IPS-18c (cell line): ENCODE data around the gene PFN3.
"Not testable (repeated sequence)": the region's sequence is repeated elsewhere in the genome, so short reads cannot be mapped to it uniquely, and the experiment has no call there.

ENCODE experiments used
- H3K4me3 ChIP-seq: 2 replicates; pipeline ENCODE4 v1.7.0; 2013; ENCODE audit warnings: low read depth, mild to moderate bottlenecking, low read length, moderate library complexity; ENCODE audit not compliant: insufficient read depth
- H3K9me3 ChIP-seq: one replicate; pipeline ENCODE4 v1.6.1; 2013; ENCODE audit warnings: mild to moderate bottlenecking, low read length, moderate library complexity; ENCODE audit not compliant: control insufficient read depth, insufficient read depth

PFN3 gene

GRCh38 chr5:177361418-177362291, 38.8 kb downstream of the PFN3 start:
- H3K4me3 ChIP-seq, result no peak overlapping the region
- H3K9me3 ChIP-seq, result no peaks in the 10 kb centered on the region

GRCh38 chr5:177360740-177361139, 39.7 kb downstream of the PFN3 start:
- not testable (repeated sequence) for H3K4me3 ChIP-seq, H3K9me3 ChIP-seq

GRCh38 chr5:177359860-177360259, 40.6 kb downstream of the PFN3 start:
- H3K9me3 ChIP-seq, result no peaks in the 10 kb centered on the region
- H3K4me3 ChIP-seq, result no peak overlapping the region

GRCh38 chr5:177359451-177359851, 41.0 kb downstream of the PFN3 start:
- H3K4me3 ChIP-seq, result no peak overlapping the region
- H3K9me3 ChIP-seq, result no peaks in the 10 kb centered on the region

GRCh38 chr5:177358370-177358819, 42.1 kb downstream of the PFN3 start:
- H3K4me3 ChIP-seq, result no peak overlapping the region

GRCh38 chr5:177357459-177358351, 42.8 kb downstream of the PFN3 start, which contains the start of gene RGS14:
Gene RGS14 (plus strand): TSS chr5:177357924. CDS start chr5:177358025, 101 bp downstream.
- no peaks in the 10 kb centered on the region for H3K9me3 ChIP-seq
- H3K4me3 ChIP-seq, result no peak within 1 kb of the TSS

More at GRCh38 chr5:177358370-177358819, 42.1 kb downstream of the PFN3 start:
- no peaks in the 10 kb centered on the region for H3K9me3 ChIP-seq

- Histone ChIP-seq H3K9me3 (no peaks in the 10 kb centered on the region), H3K4me3 (no peak overlapping the region)
Observed at GRCh38 chr5:177357146-177357458, 43.4 kb downstream of the PFN3 start.

GRCh38 chr5:177356746-177357145, 43.7 kb downstream of the PFN3 start:
- Histone ChIP-seq H3K4me3 (no peak overlapping the region), H3K9me3 (no peaks in the 10 kb centered on the region)

GRCh38 chr5:177355868-177356168, 44.6 kb downstream of the PFN3 start:
- Histone ChIP-seq H3K9me3 (no peaks in the 10 kb centered on the region), H3K4me3 (no peak overlapping the region)

- Histone ChIP-seq H3K4me3 (no peak overlapping the region), H3K9me3 (no peaks in the 10 kb centered on the region)
Observed at GRCh38 chr5:177355162-177355867, 45.1 kb downstream of the PFN3 start.

- H3K9me3 ChIP-seq, result no peaks in the 10 kb centered on the region
- no peak overlapping the region for H3K4me3 ChIP-seq
Observed at GRCh38 chr5:177354711-177355110, 45.8 kb downstream of the PFN3 start.

- no peak overlapping the region for H3K4me3 ChIP-seq
Observed at GRCh38 chr5:177354256-177354655, 46.2 kb downstream of the PFN3 start.

GRCh38 chr5:177353093-177353492, 47.4 kb downstream of the PFN3 start:
- Histone ChIP-seq H3K9me3 (no peaks in the 10 kb centered on the region), H3K4me3 (no peak overlapping the region)

More at GRCh38 chr5:177354256-177354655, 46.2 kb downstream of the PFN3 start:
- no peaks in the 10 kb centered on the region for H3K9me3 ChIP-seq

GRCh38 chr5:177351392-177352329, 48.8 kb downstream of the PFN3 start, which contains the start of gene LMAN2:
Gene LMAN2 (minus strand): TSS chr5:177351668. CDS start chr5:177351647, 21 bp downstream.
- H3K9me3 ChIP-seq, result no peaks in the 10 kb centered on the region
- peak within 1 kb of the TSS; percentile 97 for H3K4me3 ChIP-seq

GRCh38 chr5:177350776-177351391, 49.6 kb downstream of the PFN3 start:
- Histone ChIP-seq H3K9me3 (no peaks in the 10 kb centered on the region), H3K4me3 (peak overlapping the region; percentile 97)
